GM12875 (cell line): Measurements from ENCODE around the gene PPP2R5C.

Source experiments
- H3K4me3 ChIP-seq: one replicate; pipeline ENCODE4 v1.5.1; 2011; ENCODE audit warnings: low read depth, low read length, control low read depth
- TF ChIP-seq, protein P1 (sequence below): IDR thresholded peaks from 2 replicates; pipeline ENCODE4 v1.5.1; 2011; ENCODE audit warnings: low read depth, mild to moderate bottlenecking, control low read depth, inconsistent platforms, low read length, moderate library complexity, borderline replicate concordance; ENCODE audit not compliant: insufficient read depth

The PPP2R5C gene

DNA sequence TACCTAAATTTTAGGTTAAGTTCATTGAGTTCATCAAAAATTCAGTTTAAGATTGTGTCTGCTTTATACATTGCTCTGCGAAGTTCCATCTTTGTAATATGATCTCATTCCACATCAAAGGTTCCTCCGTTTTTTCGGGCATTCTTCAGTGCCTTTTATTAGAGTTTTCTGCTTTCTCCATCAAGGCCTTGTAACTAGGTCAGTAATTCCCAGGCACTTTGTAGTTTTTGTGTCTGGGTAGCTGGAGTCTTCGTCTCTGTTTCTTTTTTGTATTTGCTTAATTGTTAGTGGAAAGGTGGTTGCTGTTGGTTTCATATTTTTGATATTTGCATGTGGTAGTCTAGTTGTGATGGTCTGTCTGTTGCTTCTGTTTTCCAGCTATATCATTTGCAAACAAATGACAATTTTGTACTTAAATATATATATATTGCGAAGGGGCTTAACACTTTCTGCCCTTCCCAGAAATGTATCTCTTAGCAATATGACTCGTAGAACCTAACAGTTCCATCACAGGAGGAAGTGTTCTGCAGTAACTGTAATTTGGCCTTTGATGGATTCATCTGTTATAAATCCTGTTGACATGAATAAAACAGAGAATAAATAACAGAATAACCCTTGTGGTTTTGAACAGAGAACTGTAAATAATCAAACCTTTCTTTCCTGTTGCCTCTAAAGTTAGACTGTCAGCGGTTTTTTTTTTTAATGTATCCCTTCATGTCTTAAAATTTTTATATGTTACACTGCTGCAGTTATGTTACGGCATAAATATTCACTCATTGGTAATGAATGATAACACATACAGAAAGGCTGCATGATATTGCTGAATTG is 114.4 kb downstream of the PPP2R5C start:
- no peak overlapping the region for H3K4me3 ChIP-seq
- TF ChIP-seq, protein P1, sequence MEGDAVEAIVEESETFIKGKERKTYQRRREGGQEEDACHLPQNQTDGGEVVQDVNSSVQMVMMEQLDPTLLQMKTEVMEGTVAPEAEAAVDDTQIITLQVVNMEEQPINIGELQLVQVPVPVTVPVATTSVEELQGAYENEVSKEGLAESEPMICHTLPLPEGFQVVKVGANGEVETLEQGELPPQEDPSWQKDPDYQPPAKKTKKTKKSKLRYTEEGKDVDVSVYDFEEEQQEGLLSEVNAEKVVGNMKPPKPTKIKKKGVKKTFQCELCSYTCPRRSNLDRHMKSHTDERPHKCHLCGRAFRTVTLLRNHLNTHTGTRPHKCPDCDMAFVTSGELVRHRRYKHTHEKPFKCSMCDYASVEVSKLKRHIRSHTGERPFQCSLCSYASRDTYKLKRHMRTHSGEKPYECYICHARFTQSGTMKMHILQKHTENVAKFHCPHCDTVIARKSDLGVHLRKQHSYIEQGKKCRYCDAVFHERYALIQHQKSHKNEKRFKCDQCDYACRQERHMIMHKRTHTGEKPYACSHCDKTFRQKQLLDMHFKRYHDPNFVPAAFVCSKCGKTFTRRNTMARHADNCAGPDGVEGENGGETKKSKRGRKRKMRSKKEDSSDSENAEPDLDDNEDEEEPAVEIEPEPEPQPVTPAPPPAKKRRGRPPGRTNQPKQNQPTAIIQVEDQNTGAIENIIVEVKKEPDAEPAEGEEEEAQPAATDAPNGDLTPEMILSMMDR, result no peak

DNA sequence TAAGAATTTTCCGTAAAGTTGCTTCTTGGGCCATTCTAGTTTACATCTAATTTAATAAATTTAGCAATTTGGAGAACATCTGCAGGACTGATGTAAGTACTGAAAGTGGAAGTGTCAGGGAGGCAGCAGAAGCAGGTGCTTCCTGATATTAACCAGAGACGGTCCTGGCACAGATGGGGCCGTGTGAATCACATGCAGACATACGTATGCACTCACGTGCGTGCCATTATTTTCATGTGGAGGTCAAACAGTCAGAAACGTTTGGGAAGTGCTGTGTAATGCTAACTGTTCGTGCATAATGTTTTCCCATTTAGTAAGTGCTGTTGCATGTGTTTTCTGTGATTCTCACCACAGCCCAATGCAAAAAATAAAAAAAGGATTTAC is 115.0 kb downstream of the PPP2R5C start:
- TF ChIP-seq, protein P1, result no peak
- no peak overlapping the region for H3K4me3 ChIP-seq

DNA sequence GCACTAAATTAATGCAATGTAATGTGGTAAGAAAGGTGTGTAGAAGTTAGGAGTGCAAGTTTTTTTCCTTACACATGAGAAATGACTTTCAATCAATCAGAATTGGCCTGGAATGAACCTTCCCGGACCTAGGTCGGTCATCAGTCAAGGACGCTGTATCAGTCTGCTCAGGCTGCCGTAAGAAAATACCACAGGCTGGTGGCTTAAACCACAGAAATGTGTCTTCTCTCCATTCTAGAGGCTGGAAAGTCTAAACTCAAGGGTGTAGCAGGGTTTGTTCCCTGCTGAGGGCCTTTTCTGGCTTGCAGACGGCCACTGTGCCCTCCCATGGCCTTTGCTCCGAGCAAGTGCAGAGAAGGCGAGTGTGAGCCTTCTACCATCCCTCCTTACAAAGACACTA is 116.3 kb downstream of the PPP2R5C start:
- TF ChIP-seq, protein P1, result no peak

DNA sequence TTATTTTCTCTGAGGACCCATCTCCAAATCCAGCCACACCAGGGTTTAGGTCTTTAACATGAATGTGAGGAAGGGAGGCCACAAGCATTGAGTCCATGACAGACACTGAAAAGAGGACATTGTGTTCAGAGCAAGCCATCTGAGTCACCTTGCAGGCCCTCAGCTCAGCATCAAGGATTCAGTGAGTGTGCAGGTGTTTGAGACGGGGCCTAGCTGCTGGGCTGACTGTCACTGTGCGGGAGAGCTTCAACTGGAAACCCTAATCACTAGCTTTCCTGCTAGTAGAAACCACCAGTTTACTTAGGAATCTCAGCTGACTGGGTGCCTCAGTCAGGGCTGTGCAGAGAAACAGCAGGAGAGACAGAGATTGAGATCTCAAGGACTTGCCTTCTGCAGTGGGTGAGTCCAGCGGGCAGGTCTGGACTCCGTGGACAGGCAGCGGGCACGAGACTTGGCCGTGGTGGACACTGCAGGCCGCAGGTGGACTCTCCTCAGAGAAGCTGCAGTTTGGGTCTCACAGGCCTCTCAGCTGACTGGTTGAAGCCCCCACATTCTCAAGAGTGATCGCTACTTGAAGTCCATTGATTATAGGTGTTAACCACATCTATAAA is 116.8 kb downstream of the PPP2R5C start:
- H3K4me3 ChIP-seq, result no peak overlapping the region
- TF ChIP-seq, protein P1, result no peak

More for the DNA sequence above, 116.3 kb downstream of the PPP2R5C start:
- no peak overlapping the region for H3K4me3 ChIP-seq

DNA sequence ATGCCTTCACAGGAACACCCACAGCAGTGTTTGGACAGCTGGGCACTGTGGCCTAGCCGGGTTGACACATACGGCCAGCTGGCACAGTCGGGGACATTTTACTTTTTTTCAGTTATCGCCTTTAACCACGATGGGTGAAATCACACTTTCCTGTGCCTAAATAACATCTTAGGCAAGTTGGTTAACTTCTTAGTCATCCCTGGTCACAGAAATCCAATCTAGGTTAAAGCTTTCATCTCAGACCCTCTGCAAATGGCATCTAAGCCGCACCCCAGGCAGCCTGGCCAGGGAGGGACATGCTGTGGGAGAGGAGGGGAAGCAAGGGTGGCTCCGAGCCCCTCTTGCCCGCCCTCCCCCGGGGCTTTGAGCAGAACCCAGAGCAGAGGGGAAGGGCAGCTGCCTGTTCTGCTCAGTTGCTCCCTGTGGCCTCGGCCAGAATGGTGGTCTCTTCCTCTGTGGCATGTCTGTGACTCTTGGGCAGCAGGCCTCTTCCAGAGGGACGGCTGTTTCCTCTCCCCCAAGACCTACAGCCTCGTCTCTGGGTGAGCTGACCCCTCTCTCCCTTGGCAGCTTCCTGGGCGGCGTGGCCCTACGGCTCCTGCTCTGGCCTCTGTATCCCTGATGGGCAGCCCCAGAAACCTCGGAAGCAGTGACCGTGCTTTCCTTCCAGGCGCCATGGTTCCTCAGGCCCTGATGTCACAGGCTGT is 117.5 kb downstream of the PPP2R5C start:
- H3K4me3 ChIP-seq, result no peak overlapping the region

DNA sequence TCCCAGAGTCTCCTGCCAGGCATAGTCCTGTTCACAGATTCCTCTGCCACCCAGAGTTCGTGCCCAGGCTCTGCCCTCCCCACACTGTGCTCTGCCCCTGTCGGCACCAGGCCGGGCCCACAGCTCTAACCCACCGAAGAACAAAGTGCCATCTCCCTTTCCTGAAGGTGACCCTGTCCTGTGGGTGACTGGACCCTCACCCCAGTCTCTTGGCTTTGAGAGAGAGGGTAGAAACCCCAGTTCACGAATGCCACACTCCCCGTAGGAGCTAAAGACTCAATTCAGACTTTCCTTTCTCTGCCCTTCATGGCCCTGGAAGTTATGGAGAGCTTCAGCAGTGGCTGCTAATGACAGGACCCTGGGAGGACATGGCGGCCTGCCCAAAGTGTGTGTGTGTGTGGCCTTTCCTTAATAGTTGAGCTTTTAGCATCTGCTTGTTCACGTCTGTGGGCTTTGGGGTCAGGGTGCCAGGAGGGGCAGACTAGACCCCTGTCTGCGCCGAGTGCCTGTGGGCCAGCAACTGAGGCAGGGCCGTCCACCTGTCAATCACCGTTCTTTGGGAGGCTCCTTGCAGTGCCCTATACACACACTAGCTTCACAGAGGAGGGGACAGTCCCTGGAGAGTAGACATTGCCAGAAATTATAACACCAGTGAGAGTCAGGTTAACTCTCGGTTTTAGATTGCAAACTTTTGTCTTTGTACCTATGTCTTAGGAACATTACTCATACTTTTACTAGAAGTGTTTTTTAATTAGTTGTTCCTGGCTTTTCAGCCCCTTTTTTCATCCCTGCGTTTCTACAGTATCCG is 118.2 kb downstream of the PPP2R5C start:
- TF ChIP-seq, protein P1, result no peak
- no peak overlapping the region for H3K4me3 ChIP-seq

More for the DNA sequence above, 117.5 kb downstream of the PPP2R5C start:
- TF ChIP-seq, protein P1, result no peak
